ENCODE data around the gene TFDP3.

TFDP3 gene

GRCh38 chrX:133185119-133185518, 33.0 kb downstream of the TFDP3 start:
- DNase-seq = no peak

GRCh38 chrX:133183806-133184205, 34.3 kb downstream of the TFDP3 start:
- DNase-seq = no peak

GRCh38 chrX:133179500-133179899, 38.7 kb downstream of the TFDP3 start:
- DNase-seq = no peak

GRCh38 chrX:133177202-133177601, 41.0 kb downstream of the TFDP3 start:
- DNase-seq = no peak

- DNase-seq = no peak
Observed at GRCh38 chrX:133175605-133176004, 42.5 kb downstream of the TFDP3 start.

GRCh38 chrX:133175162-133175561, 43.0 kb downstream of the TFDP3 start:
- DNase-seq = no peak

GRCh38 chrX:133171962-133172708, 46.0 kb downstream of the TFDP3 start:
- no peak for DNase-seq

Data from bone marrow (tissue), 2 donors.